IPS-NIHi7 (cell line): Measurements from ENCODE around the gene MICAL3.

ENCODE experiments used
- DNase-seq: peaks from one replicate; pipeline ENCODE4 v3.0.0; 2012; ENCODE audit warnings: mixed read lengths; ENCODE audit errors: extremely low spot score

The MICAL3 gene

GRCh38 chr22:17782158-17782557 lies 242.2 kb downstream of the MICAL3 start:
- DNase-seq = no peak

GRCh38 chr22:17781319-17782031 lies 242.9 kb downstream of the MICAL3 start:
- no peak for DNase-seq

- no peak for DNase-seq
Observed at GRCh38 chr22:17780741-17781318, 243.5 kb downstream of the MICAL3 start.

- DNase-seq = no peak
Observed at GRCh38 chr22:17780116-17780740, 244.1 kb downstream of the MICAL3 start.

GRCh38 chr22:17779286-17780115 lies 244.9 kb downstream of the MICAL3 start:
- no peak for DNase-seq

- no peak for DNase-seq
Observed at GRCh38 chr22:17778412-17778976, 245.9 kb downstream of the MICAL3 start.

GRCh38 chr22:17777717-17778044 lies 246.7 kb downstream of the MICAL3 start:
- DNase-seq = no peak

GRCh38 chr22:17777005-17777716 lies 247.2 kb downstream of the MICAL3 start:
- no peak for DNase-seq

- no peak for DNase-seq
Observed at GRCh38 chr22:17775781-17776465, 248.4 kb downstream of the MICAL3 start.

DNA sequence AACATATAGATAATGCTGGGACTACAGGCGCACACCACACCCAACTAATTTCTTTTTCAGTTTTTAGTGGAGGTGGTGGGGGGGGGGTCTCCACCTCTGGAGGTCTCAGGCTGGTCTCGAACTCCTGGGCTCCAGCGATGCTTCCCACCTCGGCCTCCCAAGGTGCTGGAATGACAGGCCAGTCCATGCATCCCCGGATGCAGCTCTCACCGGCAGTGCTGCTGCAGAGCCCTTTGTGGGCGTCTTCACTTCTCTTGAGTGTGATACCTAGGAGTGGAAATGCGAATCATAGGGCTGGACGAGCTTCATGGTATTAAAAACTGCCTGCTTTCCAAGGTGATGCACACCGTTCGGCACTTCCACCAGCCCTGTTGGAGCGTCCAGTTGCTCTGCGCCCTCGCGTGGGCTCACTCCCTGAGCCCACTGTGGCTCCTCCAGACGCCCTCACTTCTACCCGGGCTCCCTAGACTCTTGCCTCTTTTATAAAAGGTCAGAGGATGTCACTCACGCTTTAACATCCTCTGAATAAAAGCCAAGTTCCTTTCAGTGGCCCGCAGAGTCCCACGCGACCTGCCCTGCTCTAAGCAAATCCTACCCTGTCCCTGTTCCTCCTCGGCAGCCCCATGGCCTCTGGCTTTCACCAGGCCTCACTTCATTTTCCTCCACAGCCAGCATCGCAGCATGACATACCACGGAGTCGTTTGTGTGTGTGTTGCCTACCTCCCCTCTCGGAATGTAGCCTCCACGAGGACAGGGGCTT lies 249.3 kb downstream of the MICAL3 start:
- DNase-seq = no peak

DNA sequence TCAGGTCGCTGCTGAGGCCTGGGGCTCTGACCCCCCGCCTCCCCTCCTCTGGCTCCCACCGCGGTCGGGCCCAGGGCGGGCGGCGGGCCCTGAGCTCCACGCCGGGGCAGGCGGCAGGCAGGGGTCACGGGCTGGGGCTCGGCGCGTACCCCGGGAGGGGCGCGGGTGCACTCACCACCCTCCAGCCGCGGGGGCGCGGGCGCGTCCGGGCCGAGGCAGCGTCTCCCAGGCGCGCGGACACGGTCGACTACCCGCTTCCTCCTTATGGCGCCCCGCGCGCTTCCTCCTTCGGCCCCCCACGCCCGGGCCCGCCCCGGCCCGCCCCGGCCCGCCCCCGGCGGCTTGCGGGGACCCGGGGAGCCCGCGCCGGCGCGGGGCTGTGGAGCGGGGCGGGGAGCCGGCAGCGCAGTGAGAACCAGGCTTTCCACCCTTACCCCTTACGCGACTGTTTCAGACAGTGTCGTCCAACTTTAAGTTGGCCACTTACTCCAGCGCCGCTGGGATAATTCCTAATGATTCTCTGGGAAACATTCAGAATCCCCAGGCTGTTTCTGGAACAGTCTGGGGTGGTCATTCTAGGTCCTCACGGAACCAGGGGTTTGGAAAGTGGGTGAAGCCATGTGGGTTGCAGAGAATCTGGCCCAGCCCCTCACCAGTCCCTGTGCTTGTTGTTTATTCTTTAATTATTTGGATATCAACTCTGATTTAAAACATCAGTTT lies 250.0 kb downstream of the MICAL3 start, which contains the start of gene BID:
Gene BID (minus strand): TSS at position 264 of the 720 bp plus-strand sequence. CDS start 24,353 bp downstream, outside the sequence.
- DNase-seq = peak; percentile 42

DNA sequence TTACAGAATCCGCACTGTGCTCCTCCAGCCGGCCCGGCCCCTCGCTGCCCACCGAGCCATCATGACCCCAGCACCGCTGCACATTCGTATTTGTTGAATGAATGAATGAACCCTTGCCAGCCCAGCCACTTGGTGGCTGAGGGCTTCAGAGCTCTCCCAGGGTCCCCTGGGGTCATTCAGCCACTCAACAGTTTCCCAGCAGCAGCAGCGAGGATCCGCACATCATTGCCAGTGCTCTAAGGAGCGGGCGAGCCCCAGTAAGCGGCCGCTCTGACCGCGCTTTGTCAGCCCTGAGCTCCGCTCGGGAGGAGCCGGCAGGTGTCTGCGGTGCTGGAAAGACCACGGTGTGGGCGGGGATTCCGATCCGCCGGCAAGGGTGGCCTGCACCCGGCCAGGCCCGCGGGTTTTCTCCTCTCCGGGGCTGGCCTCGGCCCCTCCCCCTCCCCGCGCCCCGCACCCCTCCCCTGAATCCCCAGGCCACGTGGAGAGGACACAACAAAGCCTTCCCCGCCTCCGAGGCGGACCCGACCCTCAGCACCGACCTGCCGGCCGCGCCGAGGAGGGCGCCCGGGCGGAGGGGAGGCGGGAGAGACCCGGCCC lies 250.7 kb downstream of the MICAL3 start:
- DNase-seq = peak; percentile 80

DNA sequence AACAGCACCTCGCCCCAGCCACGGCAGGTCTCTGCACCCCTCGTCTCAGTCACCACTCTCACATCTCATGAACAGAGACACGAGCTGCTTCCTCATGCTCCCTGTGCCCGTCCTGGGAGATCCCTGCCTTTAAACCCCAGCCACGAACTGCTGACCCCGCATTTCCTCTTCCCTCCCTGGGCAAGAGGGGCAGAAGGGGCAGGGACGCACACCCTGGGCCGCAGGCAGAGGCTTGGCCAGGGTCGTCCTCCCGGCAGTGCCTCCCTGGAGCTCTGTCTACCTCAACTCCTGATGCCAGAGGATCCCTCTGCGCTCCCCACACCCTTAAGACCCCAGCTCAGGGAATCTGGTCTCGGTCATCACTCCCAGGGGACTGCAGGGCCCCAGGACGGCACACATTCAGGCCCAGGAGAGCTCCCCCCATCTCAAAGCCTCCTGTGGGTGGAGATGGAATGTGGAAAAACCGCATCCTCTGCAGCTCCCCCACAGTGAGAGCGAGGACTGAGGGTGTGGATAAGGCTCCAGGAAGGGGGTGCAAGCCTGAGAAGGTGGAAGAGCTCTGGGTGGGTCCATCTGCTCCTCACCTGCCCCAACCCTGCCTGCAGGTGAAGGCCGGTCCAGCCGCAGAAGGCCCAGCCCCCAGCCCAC lies 251.3 kb downstream of the MICAL3 start:
- DNase-seq = no peak

DNA sequence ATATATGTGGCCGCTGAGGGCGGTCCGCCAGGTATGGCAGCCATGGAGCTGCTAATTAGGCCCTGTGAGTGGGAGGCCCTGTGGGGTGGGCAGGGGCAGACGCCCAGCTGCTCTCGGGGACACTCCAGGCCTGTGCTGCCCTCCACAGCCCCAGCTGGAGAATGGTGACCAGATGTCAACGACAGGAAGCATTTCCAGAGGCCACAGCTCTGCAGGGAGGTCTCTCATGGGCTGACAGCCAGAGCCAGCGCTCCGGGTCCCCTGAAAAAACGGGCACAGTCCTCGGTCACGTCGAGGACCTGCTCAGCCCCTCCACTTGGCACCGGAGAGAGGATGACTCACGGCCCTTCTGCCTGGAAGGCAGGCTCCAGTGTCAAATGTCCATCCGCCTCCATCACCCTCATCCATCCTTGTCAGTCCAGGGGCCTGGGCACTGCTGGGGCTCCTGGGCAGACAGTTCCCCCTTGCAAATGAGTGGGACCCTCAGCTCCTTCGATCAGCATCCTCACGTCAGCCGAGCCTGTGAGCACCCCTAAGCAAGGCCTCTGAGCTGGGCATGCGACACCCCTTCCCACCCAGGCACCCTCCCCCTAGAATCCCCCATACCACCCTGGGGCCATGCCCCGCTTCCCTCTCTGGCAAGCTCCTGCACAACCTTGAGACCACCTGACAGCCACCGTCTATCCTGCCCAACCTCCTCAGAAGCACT lies 252.0 kb downstream of the MICAL3 start:
- DNase-seq = no peak

GRCh38 chr22:17770180-17771077 lies 253.9 kb downstream of the MICAL3 start:
- no peak for DNase-seq

DNA sequence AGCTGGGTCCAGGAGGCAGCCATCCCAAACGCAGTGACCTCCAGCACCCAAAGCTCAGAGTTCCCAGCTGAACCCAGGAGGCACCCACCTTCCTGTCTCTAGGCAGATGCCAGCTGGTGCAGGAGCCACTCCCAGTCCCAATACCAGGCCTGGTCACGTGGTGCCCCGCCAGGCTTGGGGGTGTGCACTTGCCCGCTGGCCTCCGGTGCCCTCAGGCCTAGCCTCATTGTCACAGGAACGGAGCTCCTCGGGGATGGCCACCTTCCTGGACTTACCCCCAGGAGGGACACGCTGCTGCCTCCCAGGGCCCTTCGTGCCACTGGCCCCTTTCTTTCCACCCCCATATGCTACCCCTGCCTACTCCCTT lies 254.7 kb downstream of the MICAL3 start:
- DNase-seq = no peak
